Stimulated activated effector memory CD8-positive, alpha-beta T cell treated with anti-CD3 and anti-CD28 coated beads, Interleukin-12 subunit alpha, Interleukin-12 subunit beta, amount 100 ng/mL, for 72 hours (primary cell): ENCODE data around the gene PSPC1.
A peak's percentile ranks its signal among the peaks of the same experiment; 100 is the strongest.

Source experiments
- ATAC-seq: fragments of 150-1000 bp; cut with Tn5 transposase; 2 replicates; pipeline ENCODE4 v1.10.0; 2021
- DNase-seq, 2 donors: peaks; one replicate each; pipeline ENCODE4 v3.0.0; 2021 to 2022; ENCODE audit warnings: low spot score in 2 of 2
- H3K27ac Mint-ChIP-seq: one replicate; pipeline ENCODE4 v1.8.0; 2022; ENCODE audit warnings: mild to moderate bottlenecking, mixed read lengths
- H3K36me3 Mint-ChIP-seq: one replicate; pipeline ENCODE4 v1.8.0; 2022; ENCODE audit warnings: mild to moderate bottlenecking, mixed read lengths
- H3K4me1 Mint-ChIP-seq: one replicate; pipeline ENCODE4 v1.8.0; 2022; ENCODE audit warnings: mixed read lengths
- H3K4me3 Mint-ChIP-seq: one replicate; pipeline ENCODE4 v1.8.0; 2022; ENCODE audit warnings: mild to moderate bottlenecking, mixed read lengths
- H3K9me3 Mint-ChIP-seq: one replicate; pipeline ENCODE4 v1.8.0; 2022; ENCODE audit warnings: mixed read lengths

PSPC1 gene

DNA sequence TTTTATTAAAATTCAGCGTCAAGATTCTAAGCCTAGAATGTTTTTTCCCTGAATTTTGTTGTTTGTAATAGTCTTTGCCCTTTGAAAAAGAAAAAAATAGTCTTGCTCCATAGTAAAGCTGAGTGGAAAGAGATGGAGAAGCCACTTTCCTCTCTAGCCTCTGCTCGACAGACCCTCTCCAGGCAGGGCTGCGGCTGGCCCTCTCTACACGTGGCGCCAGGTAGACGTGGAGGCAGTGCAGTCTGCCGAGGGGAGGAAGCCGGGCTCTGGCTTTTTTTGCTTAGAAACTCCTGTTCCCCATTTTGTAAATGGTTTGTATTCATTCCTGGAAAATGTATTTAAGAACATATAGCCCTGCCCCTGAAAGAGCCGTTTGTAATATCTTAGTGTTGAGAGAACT, 114.0 kb downstream of the PSPC1 start:
- no peak overlapping the region for H3K4me3 Mint-ChIP-seq
- peak overlapping the region; percentile 17 for H3K27ac Mint-ChIP-seq
- peaks cover 100% of the 10 kb centered on the region for H3K36me3 Mint-ChIP-seq
- no peaks in the 10 kb centered on the region for H3K9me3 Mint-ChIP-seq
- no peak for ATAC-seq
- H3K4me1 Mint-ChIP-seq, result peaks cover 10% of the 10 kb centered on the region
- DNase-seq, result no peak

DNA sequence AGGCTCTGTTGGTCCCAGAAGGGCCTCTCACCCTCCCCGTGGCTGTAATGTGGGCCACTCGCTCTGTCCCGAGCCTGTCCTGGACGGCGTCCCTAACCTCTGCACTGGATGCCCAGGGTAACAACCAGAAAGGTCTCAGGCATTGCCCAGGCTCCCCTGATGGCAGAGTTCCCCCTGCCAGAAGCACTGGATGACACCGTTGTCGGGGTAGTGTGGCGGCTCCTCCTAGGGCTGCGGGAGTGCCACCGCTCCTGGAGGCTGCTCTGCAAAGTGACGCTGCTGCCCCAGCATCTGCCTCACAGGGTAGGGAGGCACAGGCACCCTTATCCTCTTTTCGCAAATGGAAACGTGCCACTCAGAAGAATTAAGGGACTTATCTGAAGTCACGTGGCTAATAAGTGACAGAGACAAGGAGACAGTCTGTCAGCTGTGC, 117.3 kb downstream of the PSPC1 start:
- Mint-ChIP-seq H3K4me1 (peaks cover 10% of the 10 kb centered on the region), H3K9me3 (no peaks in the 10 kb centered on the region), H3K36me3 (peaks cover 100% of the 10 kb centered on the region), H3K27ac (peak overlapping the region; percentile 90), H3K4me3 (no peak overlapping the region)
- no peak for ATAC-seq
- DNase-seq, result no peak

DNA sequence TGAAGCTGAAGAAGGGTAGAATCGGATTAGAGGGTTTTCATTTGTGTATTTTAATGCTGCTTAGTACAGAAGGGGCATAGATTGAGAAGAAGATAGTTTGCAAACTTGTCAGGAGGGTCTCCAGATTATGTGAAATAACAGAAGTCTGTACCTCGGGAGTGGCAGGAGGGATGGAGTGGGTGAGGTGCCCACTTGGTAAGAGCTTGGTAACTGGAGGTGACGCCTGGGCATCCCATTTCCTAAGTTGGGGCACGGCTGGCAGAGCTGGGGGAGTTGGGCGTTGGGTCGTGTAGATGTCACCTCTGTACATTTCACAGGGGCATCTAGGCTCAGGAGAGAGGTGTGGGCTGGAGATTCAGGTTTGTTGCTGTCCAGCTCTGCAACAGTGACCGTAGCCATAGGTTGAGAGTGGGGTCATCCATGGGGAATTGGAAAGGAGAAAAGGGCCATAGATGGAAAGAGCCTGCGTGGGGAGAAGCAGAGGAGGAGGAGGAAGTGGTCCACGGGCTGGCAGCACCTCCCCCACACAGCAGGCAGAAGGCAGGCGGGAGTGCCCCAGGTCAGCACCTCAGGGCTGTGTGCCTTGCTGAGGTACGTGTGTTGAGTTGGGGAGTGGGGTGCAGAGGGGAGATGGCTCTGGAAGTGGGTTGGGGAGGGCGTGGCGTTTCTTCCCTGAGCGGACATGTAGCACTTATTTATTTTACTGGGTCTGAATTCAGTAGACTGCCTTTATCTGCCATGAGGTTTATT, 118.1 kb downstream of the PSPC1 start:
- Mint-ChIP-seq H3K36me3 (peaks cover 100% of the 10 kb centered on the region), H3K27ac (peak overlapping the region; percentile 90)

DNA sequence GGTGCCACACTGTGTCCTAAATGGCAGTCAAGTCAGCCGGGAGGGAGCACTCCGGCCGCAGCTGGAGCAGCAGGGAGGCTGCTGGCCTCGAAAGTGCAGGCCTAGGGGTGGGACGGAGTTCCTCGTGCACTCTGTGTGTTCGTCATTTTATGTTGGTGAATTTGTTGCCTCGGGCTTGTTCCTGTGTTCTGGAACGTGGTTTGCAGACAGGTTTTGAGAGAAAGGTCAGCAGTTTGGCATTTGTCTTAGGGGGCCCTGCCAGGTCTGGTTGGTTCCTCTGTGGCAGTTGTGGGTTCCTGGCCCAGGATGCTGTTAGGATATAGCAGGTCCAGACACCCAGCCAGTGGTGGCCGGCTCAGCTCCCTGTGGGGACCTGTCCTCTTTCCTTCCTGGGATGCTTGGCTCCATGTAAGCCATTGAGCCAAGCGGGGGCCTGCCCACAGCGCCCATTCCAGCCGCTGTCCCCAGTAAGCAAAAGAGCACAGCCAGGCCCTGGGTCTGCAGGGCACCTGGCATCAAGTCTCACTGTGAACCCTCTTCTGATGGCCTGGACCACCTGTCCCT, 119.2 kb downstream of the PSPC1 start:
- no peak overlapping the region for H3K4me3 Mint-ChIP-seq
- peaks cover 10% of the 10 kb centered on the region for H3K4me1 Mint-ChIP-seq
- H3K27ac Mint-ChIP-seq, result peak overlapping the region; percentile 90
- H3K36me3 Mint-ChIP-seq, result peaks cover 100% of the 10 kb centered on the region
- ATAC-seq (no peak), DNase-seq (no peak)
- H3K9me3 Mint-ChIP-seq, result no peaks in the 10 kb centered on the region

More for the DNA sequence above, 118.1 kb downstream of the PSPC1 start:
- peaks cover 10% of the 10 kb centered on the region for H3K4me1 Mint-ChIP-seq
- DNase-seq (no peak), ATAC-seq (no peak)
- no peaks in the 10 kb centered on the region for H3K9me3 Mint-ChIP-seq
- no peak overlapping the region for H3K4me3 Mint-ChIP-seq

DNA sequence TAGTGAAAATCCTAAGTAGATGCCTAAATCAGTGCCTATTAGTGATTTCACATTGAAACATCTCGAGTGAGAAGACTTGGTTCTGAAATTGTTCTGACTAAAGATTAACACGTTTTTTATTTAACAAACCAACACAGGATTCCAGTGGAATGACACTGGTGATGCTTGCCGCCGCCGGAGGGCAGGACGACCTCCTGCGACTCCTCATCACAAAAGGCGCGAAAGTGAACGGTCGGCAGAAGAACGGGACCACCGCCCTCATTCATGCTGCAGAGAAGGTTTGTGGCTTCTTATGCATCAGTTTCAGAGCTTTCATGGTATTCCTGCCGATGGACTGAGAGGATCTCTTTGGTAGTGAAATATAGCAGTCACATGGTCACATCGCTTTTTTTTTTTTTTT, 121.2 kb downstream of the PSPC1 start:
- H3K27ac Mint-ChIP-seq, result no peak overlapping the region
- H3K4me1 Mint-ChIP-seq, result peaks cover 10% of the 10 kb centered on the region
- H3K36me3 Mint-ChIP-seq, result peaks cover 100% of the 10 kb centered on the region
- DNase-seq, result peak in 1 of 2 donors; percentile 39
- no peak for ATAC-seq
- no peak overlapping the region for H3K4me3 Mint-ChIP-seq
- no peaks in the 10 kb centered on the region for H3K9me3 Mint-ChIP-seq

DNA sequence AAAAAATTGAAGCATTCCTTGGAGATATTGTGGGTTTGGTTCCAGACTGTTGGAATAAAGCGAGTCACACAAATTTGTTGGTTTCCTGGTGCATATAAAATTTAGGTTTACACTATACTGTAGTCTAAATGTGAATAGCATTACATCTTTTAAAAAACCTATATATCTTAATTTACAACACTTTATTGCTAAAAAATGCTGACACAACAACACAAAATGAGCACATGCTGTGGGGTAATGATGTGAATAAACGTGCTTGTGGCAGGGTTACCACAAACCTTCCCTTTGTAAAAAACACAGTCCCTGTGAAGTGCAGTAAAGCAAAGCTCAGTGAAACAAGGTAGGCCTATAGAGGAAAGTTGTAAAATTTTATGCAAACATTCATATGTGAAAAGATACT, 121.6 kb downstream of the PSPC1 start:
- Mint-ChIP-seq H3K27ac (no peak overlapping the region), H3K4me3 (no peak overlapping the region), H3K36me3 (peaks cover 100% of the 10 kb centered on the region), H3K4me1 (peaks cover 10% of the 10 kb centered on the region), H3K9me3 (no peaks in the 10 kb centered on the region)
- ATAC-seq (no peak), DNase-seq (no peak)

DNA sequence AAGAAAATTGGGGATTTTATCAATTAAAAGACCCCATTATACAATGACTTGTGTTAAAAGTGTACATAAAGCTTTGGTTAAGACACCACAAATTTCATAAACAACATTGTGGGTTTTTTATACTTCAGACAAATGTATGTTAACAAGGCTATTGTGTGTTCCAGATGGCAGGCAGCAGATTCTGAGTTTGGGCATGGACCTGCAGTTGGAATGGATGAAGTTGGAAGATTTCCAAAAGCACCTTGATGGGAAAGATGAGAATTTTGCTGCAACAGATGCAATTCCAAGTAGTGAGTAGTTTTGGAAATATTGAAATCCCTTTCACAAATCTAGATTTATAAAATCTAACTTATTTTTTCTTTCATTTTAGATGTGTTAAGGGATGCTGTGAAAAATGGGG, 123.9 kb downstream of the PSPC1 start:
- DNase-seq (no peak), ATAC-seq (no peak)
- H3K9me3 Mint-ChIP-seq, result no peaks in the 10 kb centered on the region
- H3K4me3 Mint-ChIP-seq, result no peak overlapping the region
- H3K27ac Mint-ChIP-seq, result peak overlapping the region; percentile 67
- H3K36me3 Mint-ChIP-seq, result peaks cover 100% of the 10 kb centered on the region
- H3K4me1 Mint-ChIP-seq, result peaks cover 4% of the 10 kb centered on the region

DNA sequence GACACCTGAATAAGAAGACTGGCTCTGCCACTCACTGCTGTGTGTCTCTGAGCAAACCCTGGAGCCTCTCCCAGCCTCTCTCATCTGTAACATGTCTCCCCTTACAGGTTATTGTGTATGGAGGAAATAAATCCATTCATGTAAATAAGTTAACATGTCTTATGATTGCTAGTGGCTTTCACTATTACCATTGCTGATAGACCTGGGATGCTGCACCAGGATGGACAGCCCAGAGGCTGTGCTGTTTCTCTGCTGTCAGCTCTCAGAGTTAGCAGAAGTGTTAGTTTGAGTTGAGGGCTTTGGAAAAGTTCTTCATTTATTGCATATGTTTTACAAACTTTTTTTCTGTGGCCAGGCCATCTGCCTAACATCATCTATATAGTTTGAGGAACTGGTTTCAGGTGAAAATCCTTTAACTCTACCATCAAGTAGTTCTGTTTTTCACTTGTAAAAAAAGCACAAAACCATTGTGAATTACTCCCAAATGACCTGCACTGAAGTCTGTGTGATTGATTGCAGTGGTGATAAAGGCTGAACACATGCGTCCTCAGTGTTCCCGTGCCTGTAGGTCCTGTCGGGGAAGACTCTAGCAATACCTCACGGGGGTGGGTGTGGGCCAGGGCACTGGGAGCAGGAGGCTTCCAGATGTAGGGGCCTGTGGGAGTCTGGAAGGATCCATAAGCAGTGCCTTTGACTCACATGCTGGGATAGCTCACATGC, 124.7 kb downstream of the PSPC1 start:
- DNase-seq (peak in 1 of 2 donors; percentile 38), ATAC-seq (peak; percentile 46)
- Mint-ChIP-seq H3K4me3 (no peak overlapping the region), H3K9me3 (no peaks in the 10 kb centered on the region), H3K4me1 (peaks cover 9% of the 10 kb centered on the region), H3K36me3 (peaks cover 100% of the 10 kb centered on the region), H3K27ac (peak overlapping the region; percentile 67)
